HuH-7.5 (cell line): ENCODE measurements around the gene LMO7.
A peak's percentile ranks its signal among the peaks of the same experiment; 100 is the strongest.

Experiments used
- DNase-seq: peaks from one replicate; pipeline ENCODE4 v3.0.0; 2011; ENCODE audit warnings: low spot score

LMO7 gene

DNA sequence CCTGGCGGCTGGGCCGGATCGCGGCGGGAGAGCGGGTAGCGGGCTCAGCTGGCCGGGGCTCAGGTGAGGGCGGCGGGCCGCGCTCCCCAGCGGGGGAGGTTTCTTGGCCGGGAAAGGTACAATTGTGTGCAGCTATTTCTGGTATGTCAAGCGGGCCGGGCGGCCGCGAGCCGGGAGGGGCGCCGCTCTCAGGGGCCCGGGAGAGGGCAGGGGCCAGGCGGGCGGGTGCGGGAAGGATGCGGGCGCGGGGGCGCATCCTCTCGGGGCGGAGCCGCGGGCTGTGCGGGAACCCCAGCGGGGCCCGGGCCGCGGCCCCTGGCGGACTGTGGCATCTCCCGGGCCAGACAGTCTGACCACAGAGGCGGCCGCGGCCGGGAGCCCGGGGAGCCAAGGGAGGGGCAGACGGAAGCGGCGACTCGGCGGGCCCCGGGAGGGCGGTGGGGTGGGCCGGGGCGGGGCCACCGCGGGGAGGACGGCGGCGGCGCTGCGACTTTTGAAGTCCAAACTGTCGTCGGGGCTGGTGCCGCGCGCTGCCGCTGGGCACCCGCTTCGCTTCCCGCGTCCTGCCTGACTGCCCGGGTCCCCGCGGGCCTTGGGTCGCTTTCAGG is at the start of gene LMO7:
LMO7 (plus strand) TSS at position 503 of the 608 bp plus-strand sequence. CDS start 328 bp downstream, outside the sequence.
- DNase-seq: peak; percentile 42

DNA sequence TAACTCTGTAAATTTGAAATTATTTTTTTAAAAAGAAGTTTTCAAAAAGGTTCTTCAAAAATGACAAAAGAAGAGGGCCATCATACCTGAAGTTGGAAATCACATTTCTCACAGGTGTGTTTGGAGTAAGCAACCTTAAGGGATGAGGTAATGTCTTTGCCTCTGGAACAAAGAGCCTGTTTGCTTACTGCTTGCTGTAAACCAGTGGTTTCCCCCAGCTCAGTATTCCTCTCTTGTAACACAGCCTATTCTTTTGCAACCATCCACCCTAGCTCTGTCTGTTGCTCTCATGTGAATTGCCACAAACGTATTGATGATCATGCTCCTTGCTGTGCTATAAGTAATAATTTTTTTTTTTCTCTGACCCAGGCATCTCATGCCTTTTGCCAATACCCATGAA is 48.5 kb upstream of the LMO7 start:
- peak; percentile 7 for DNase-seq

DNA sequence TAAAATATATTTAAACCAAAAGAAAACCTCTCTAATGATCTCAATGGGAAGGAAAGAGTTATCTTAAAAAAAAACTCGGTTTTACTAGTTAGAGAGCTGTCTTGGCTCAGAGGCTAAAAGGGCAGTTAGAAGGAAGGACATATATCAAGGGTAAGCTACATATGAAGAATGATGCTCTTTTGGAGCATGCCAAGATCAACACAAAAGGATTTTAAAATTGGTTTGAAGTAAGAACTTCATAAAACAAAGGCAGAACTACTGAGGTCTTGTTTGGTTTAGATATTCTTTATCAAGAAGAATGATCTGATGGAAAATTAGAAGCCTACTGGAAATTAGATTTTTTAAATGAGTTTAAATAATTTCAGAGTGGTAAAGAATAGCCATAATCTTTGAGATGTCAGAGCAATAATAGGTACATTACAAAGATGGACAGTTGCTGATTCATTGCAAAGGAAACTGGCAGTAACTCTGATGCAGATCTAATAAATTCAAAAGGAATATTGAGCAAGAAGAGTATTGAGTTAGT is 39.4 kb upstream of the LMO7 start:
- no peak for DNase-seq

DNA sequence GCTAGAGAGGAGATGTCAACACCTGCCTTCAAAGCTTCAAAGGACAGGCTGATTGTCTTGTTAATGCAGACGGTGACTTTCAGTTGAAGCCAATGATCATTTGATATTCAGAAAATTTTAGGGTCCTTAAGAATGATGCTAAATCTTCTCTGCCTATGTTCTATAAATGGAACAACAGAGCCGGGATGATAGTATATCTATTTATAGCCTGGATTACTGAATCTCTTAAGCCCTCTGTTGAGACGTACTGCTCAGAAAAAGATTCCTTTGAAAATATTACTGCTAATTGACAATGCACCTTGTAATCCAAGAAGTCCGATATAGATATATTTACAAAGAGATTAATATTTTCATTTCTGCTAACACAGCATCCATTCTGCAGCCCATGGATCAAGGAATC is 35.8 kb upstream of the LMO7 start:
- no peak for DNase-seq

DNA sequence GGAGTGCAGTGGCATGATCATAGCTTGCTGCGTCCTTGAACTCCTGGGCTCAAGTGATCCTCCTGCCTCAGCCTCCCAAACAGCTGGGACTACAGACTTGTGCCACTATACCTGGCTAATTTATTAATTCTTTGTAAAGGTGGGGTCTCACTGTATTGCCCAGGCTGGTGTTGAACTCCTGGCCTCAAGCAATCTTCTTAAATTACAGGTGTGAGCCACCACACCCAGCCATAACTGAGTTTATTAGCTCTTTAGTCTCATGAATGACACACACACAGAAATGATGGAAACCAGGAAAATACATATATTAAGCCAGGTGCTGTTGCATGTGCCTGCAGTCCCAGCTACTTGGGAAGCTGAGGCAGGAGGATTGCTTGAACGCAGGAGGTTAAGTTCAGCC is 33.1 kb upstream of the LMO7 start:
- no peak for DNase-seq

DNA sequence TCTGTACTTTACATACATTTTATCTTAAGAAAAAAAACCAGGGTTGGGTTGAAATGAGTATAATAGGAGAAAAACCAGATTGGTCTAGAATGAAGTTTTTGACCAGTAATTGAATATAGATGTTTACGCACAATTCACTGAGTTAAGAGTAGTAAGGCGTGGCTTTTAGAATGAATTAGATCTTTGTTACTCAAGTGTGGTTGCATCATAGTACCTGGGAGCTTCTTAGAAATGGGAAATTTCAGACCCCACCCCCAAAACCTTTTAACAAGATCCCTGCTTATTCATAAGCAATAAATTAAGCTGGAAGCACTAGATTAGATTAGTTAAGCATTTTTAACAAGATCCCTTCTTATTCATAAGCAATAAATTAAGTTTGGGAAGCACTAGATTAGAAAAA is 28.7 kb upstream of the LMO7 start:
- no peak for DNase-seq

DNA sequence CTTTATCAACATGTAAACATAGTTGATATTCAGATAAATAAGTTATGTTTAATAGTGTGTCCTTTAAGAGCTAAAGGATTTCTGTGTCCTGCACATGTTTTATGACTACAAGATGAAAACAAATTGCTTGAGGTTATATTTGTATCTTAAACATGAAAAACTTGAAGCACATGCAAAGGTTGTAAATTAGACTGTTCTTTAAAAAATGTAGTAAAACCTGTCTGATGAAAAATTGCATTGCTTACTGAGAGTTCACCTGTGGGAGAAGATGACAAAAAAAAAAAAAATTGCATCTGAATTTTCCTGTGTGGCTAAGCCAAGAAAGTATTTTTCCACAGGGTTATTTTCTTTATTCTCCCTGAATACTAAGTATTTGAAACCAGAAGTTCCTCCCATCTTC is 25.7 kb upstream of the LMO7 start:
- DNase-seq: no peak

DNA sequence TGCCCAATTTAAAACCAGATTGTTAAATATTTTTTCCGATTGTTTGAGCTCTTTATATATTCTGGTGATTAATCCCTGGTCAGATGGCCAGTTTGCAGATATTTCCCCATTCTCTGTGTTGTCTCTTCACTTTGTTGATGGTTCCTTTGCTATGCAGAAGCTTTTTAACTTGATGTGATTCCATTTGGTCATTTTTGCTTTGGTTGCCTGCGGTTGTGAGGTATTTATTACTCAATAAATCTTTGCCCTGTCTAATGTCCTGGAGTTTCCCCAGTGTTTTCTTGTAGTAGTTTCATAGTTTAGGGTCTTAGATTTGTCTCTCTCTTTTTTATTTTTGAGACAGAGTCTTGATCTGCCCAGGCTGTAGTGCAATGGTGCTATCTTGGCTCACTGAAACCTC is 23.8 kb upstream of the LMO7 start:
- DNase-seq: no peak

DNA sequence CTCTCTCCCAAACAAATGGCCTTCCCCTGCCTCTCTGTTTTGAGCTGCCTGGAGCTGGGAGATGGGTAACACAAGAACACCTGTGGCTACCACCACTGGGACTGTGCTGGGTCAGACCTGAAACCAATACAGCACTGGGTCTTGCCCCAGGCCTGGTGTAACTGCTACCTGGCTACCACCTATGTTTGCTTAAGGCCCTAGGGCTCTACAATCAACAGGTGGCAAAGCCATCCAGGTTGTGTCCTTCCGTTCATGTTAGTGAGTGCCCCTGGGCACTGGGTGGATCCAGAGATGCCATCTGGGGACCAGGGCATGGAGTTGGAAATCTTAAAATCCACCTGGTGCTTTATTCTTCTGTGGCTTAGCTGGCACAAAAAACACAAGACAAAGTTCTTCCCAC is 18.9 kb upstream of the LMO7 start:
- DNase-seq: no peak

DNA sequence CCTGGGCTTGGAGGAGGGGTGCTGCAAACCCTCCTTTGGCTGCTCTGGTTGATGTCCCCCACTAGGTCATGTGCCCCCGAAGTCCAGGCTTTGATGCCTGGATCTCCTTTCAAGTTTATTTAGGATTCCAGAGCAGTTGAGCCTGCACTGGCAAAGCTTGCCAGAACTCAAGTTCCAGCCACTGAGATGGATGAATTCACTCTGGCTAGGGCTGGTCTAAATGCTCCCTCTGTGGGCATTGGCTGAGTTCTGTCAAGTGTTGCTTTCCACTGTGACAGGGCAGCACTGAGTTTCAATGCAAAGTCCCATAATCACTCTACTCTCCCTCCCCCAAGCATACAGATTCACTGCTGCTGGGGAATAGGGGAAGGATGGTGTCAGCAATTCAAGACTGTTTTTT is 17.8 kb upstream of the LMO7 start:
- no peak for DNase-seq

DNA sequence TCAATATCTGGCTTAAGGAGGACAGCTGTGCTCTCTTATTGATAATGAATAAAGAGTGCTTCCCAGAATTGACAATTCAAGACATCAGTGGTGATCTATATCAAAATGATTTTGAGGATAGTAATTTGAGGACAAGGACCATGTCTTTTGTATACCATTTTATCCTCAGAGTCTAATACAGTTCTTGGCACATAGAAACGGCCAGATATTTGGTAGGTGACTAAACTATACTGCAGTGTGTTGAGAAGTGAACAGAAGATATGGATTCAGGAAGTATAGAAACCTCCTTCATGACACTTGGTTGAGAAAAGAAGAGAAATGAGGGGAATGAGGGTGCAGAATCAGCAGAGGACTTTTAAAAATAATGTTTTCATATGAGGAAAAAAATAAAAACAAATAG is 16.1 kb upstream of the LMO7 start:
- DNase-seq: no peak

DNA sequence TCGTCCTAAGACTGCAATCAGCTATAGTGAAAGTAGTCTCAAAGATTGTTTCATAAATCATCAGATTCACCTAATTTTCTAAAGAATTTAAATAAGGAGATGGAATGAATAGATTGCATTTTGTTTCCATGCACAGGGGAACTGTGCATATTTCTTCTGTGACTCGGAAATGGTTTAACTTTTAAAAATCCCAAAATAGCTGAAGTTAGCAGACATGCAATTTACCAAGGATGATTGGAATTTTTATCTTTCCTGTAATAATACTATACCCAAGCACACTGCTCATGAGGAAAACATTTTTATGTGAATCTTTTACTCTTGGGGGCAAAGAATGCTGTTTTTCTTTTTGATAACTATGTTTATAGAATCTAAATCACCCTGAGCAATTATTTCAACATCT is 15.0 kb upstream of the LMO7 start:
- no peak for DNase-seq

DNA sequence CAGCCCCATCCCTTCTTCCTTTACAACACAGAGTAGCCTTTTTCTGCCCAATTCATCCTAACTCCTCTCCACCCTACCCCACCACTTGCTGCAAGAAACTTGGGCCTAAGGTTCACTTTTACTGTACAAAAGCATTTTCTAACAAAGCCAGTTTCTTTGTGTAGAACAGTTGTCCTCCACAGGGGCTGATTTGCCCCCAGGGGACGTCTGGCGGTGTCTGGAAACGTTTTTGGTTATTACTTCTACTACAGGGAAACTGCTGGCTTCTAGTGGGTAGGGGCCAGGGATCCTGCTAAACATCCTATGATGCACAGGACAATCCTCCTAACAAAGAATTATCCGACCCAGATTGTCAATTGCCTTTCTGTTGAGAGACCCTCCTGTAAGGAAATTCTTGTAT is 7.3 kb upstream of the LMO7 start:
- DNase-seq: no peak

DNA sequence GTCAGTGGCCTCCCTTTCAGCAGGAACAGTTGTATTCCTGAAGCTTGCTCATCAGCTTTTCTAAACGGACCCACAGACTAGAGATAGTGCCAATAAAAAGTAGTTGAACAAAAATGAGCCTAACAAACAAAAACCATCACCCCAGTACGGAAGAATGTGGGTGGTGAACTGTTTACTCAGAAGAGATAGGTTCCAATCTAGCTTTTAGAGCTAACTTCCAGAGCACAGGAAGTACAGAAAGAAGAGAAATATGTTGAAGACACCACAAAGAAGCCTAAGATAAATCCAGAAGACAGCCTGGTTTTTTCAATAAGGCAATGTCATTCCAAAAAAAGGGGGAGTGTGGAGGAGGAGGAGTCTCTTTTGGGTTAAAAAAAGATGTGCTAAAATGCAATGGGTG is 2.8 kb upstream of the LMO7 start:
- DNase-seq: no peak

DNA sequence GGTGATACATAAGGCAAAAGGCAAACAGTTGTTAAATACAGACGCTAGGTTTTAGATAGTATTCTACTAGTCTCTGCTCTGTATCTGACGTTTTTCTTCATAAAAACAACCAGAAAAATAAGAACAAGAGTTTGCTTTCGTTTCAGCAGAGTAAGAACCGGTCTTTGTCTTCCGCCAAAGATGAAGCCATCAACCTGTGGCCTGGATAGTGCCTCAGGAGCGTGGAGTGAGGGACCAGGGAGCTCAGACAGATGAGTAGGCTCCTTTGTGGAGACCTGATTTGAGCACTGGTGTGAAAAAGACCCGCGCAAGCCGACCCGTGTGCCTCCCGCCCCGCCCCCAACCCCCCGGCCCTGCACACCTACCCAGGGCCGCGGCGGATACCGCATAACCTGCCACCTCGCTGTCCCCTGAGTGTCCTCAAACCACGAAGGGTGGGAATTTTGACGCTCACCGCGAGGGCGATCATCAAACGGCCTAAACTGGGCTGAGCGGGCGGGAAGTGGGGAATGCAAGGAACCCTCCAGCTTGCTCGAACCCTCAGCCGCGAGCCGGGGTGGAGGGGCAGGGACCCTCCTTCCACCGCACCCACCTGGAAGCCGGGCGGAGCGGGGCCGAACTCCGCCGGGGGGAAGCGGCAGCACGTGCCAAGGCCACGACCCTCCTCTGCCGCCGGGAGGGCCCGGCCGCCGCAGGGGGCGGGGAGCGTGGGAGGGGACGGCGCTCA is 866 bp upstream of the LMO7 start:
- DNase-seq: no peak

DNA sequence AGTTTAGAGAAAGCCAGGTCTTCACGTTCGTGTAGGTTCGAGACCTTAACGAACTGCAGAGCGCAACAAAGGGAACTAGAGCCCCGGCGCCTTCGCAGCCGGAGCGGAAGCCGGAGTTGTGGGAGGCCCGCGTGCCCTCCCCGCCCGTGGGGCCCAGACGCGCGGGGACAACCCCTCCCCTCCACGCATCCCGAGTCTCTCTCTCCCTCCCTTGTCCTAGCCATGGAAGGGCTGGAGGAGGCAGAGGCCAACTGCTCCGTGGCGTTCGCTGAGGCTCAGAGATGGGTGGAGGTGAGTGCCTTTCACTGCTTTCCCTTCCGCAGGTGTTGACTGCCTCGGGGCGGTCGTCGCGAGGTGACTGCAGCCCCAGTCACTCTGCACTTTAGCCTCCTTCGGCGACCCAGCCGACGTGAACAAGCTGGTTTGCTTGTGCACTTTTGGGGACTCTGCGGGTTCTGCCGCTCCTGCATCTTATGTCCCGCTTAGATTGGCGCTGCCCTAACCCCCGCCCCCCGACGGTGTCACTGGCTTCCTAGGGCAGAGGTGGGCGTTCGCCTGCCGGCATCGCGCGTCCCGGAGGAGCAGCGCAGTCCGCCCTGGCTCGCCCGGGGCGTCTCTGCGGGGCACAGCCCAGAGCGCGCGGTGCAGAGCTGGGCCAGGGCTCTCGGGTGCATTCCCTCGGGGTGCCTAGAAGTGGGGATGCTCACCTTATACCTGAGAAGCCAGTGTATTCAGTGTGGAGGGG is 478 bp downstream of the LMO7 start:
- peak; percentile 44 for DNase-seq

DNA sequence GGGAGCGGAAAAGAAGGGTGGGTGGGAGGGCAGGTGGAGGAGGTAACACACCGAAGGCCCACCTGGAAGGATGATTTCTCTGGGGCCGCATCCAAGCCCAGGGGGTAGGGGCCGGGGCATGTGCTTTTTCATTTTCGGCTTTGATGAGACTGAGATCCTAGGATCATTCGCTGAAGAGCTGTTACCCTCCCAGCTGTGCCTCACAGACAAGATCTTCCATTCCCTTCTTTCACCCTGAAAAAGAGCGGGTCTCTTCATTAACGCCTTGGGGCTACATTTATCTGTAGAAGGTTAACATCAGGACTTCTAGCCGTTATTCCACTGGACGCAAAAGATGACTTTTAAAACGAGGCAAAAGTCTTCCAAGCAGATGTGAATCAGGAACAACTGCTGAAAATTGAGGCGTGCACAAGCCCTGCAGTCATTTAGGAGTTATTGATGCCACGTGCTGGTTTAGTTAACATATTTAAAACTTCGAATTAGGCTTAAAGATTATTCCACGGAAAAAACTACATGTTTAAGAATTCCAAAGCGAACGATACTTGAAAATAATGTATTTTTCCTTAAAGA is 1.1 kb downstream of the LMO7 start:
- DNase-seq: no peak

DNA sequence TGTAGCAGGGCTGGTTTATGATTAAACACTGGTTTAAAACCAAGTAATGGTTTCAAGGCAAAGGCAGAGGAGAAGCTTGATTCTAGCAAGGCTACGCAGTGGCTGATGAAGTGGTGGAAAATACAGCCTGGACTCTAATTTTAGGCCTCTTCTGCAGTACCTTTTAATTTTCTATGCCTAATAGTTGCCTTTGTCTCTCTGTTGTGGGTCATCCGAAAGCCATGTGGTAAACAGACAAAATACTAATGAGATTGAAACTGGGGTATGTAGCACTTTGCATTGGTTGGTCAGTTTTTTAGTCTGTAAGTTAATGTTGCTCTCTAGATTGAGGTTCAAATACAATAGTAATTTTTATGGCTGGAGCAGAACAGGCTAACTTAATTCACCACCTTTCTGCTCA is 3.3 kb downstream of the LMO7 start:
- DNase-seq: no peak

DNA sequence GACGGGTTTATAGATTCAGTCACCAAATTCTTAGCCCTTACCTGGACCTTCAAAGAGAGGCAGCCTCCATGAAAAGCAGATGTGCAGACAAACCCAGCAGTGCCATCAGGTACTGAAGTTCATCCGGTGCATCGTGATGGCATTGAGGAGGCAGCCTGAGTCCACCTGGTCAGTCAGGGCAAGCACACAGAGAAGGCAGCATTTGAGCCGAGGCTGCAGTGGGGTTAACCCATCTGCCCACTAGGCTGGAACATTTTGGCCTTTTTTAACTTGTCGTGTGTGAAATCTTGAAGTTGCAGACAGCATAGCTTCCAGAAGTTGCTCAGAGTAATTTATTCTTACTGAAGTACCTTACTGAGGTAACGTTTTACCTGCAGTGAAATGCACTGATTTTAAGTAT is 4.9 kb downstream of the LMO7 start:
- no peak for DNase-seq

DNA sequence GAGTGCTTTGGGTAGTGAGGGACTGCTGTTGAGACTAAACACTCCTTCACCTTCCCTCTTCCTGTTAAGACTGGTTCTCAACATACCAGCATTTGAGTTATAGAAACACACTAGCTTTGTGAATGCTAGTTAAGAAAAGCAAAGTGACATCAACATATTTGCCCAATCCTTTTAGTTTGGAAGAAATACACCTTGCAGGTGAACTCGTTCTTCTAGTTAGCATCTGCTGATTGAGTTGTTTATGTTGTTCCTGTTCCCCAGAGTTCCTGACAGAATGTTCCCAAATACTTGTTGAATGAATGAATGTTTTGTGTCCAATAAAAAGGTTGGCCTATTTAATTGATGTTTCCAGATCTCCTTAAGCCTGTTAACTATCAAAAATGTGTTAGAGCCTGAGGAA is 7.1 kb downstream of the LMO7 start:
- no peak for DNase-seq

DNA sequence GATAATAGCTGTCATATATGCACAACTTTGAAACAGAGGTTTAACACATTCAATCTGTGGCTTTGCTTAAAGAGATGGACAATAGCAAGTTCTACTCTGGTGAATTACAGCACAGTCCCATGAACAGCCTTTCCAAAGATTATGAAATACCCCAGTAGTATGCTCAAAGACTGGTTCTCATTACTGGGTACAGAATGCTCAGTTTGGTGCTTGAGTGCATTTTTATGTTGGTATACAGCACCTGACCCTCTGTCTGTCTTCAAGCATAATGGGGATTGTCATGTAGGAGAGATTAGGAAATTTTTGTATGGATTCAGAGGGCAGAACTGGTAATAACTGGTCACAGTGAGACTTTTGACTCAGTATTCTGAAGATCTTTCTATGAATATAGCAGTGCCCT is 7.6 kb downstream of the LMO7 start:
- no peak for DNase-seq

DNA sequence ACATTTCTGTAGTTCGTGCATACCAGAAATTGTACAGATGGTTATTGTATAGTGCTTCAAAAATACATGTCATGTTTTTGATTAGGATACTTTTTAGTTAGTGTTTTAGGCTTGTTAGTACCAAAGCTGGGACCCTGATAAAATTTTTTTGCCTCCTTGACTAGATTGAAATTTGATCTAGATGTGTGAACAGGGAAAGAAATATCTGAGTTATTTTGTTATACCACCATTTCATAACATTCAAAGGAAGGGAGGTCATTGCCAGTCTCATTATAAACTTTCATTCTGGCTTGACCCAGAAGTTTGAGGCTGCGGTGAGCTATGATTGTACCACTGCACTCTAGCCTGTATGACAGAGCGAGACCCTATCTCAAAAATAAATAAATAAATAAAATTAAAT is 9.0 kb downstream of the LMO7 start:
- no peak for DNase-seq
